A549 (cell line): ENCODE measurements around the gene CD163L1. TPM values are rescaled to one million over a fixed set of nuclear protein-coding genes. Genes with fewer than 3 reads are reported as not detected.
A peak's percentile ranks its signal among the peaks of the same experiment; 100 is the strongest.

Experiments used
- ATAC-seq, 2 experiments: fragments of 200-7000 bp in 1 of 2; fragments of >200 bp in 1 of 2; cut with Nextera tagmentation in 1 of 2; cut with Tn5 transposase in 1 of 2; 3 replicates each; pipeline versions ENCODE4 v1.8.0 to v1.9.1; 2018 to 2020; ENCODE audit warnings: mild to moderate bottlenecking in 1 of 2, moderate library complexity in 1 of 2
- CTCF ChIA-PET: fragments of 300-600 bp; sonication (Branson Sonifier 250); formaldehyde crosslinking; extraction: SDS; loops from one replicate; lab custom pipeline; 2021; ENCODE audit warnings: antibody characterized with exemption, inconsistent platforms; lab: Yijun Ruan, JAX
- POLR2A ChIA-PET: fragments of 350-600 bp; formaldehyde crosslinking; extraction: SDS; loops from one replicate; lab custom pipeline; 2021; ENCODE audit warnings: antibody characterized with exemption, inconsistent platforms; lab: Yijun Ruan, JAX
- DNase-seq, 2 experiments: peaks; one replicate each; pipeline versions ENCODE4 v3.0.0 to v3.0.0-alpha.2; 2011 to 2016; ENCODE audit warnings: low read depth in 1 of 2, low spot score in 1 of 2
- FAIRE-seq: peaks from 2 replicates; lab custom pipeline; 2011; peaks lifted over from hg19 to GRCh38; lab: Jason Lieb, UNC
- H3K27ac ChIP-seq, 2 experiments: fragments of >200 bp; sonication (Bioruptor Twin); formaldehyde crosslinking; 3 replicates each; pipeline ENCODE4 v1.5.1; 2016 to 2017
- H3K4me1 ChIP-seq: fragments of >200 bp; sonication (Bioruptor Twin); formaldehyde crosslinking; 3 replicates; pipeline ENCODE4 v1.6.1; 2016
- H3K4me2 ChIP-seq: fragments of >200 bp; sonication (Bioruptor Twin); formaldehyde crosslinking; 3 replicates; pipeline ENCODE4 v1.6.1; 2016
- H3K4me3 ChIP-seq: fragments of >200 bp; sonication (Bioruptor Twin); formaldehyde crosslinking; 3 replicates; pipeline ENCODE4 v1.5.1; 2016
- H3K9me3 ChIP-seq: fragments of >200 bp; sonication (Bioruptor Twin); formaldehyde crosslinking; 3 replicates; pipeline ENCODE4 v1.6.1; 2016
- CBX2 ChIP-seq: fragments of 200-600 bp; sonication (generic); IDR thresholded peaks from 2 replicates; pipeline ENCODE4 v1.6.1; 2016; ENCODE audit warnings: low read depth, mild to moderate bottlenecking, borderline replicate concordance
- E2F6 ChIP-seq: IDR thresholded peaks from 2 replicates; pipeline ENCODE4 v1.6.1; 2012; ENCODE audit warnings: low read depth, borderline replicate concordance
- EHF ChIP-seq: fragments of 250-450 bp; sonication (Bioruptor Pico); IDR thresholded peaks from 2 replicates; pipeline ENCODE4 v1.5.0; 2020; ENCODE audit warnings: mild to moderate bottlenecking
- FOSL2 ChIP-seq, 2 experiments: fragments of 450-650 bp in 1 of 2; fragments of >200 bp in 1 of 2; sonication (Bioruptor Twin) in 1 of 2; formaldehyde crosslinking; IDR thresholded peaks; 2 replicates each; pipeline versions ENCODE4 v1.5.0 to v1.6.1; 2016 to 2020; ENCODE audit warnings: mild to moderate bottlenecking in 1 of 2, moderate library complexity in 1 of 2
- FOXS1 ChIP-seq: fragments of 250-450 bp; sonication (Bioruptor Pico); IDR thresholded peaks from 2 replicates; pipeline ENCODE4 v1.5.0; 2020; ENCODE audit warnings: mild to moderate bottlenecking, moderate library complexity
- HOXA7 ChIP-seq: fragments of 250-450 bp; sonication (Bioruptor Pico); IDR thresholded peaks from 2 replicates; pipeline ENCODE4 v1.5.0; 2020; ENCODE audit warnings: mild to moderate bottlenecking, moderate library complexity
- HOXB13 ChIP-seq: fragments of 250-450 bp; sonication (Bioruptor Pico); IDR thresholded peaks from 2 replicates; pipeline ENCODE4 v1.5.0; 2020; ENCODE audit warnings: low read depth, mild to moderate bottlenecking, moderate library complexity
- JUNB ChIP-seq: fragments of >200 bp; sonication (Bioruptor Twin); formaldehyde crosslinking; IDR thresholded peaks from 2 replicates; pipeline ENCODE4 v1.6.1; 2016
- KDM1A ChIP-seq: fragments of 200-600 bp; sonication (generic); IDR thresholded peaks from 2 replicates; pipeline ENCODE4 v1.6.1; 2016; ENCODE audit warnings: low read depth, mild to moderate bottlenecking
- MAFK ChIP-seq: fragments of 450-650 bp; IDR thresholded peaks from 2 replicates; pipeline ENCODE4 v1.6.1; 2014; ENCODE audit not compliant: partially characterized antibody
- MAX ChIP-seq: IDR thresholded peaks from 2 replicates; pipeline ENCODE4 v1.6.1; 2012
- NPAS2 ChIP-seq: fragments of 250-450 bp; sonication (Bioruptor Pico); IDR thresholded peaks from 2 replicates; pipeline ENCODE4 v1.8.0; 2022; ENCODE audit warnings: mild to moderate bottlenecking, moderate library complexity, borderline replicate concordance
- RARB ChIP-seq: fragments of 250-450 bp; sonication (Bioruptor Pico); IDR thresholded peaks from 2 replicates; pipeline ENCODE4 v1.8.0; 2021; ENCODE audit warnings: mild to moderate bottlenecking, moderate library complexity
- SREBF2 ChIP-seq: fragments of 450-650 bp; IDR thresholded peaks from 2 replicates; pipeline ENCODE4 v1.6.1; 2014; ENCODE audit warnings: mild to moderate bottlenecking, moderate library complexity
- TFCP2L1 ChIP-seq: fragments of 250-450 bp; sonication (Bioruptor Pico); IDR thresholded peaks from 2 replicates; pipeline ENCODE4 v1.5.0; 2021; ENCODE audit warnings: mild to moderate bottlenecking
- TP53 ChIP-seq: fragments of 250-450 bp; sonication (Bioruptor Pico); IDR thresholded peaks from 2 replicates; pipeline ENCODE4 v1.5.0; 2021; ENCODE audit warnings: mild to moderate bottlenecking, moderate library complexity
- ZC3H11A ChIP-seq: fragments of 450-650 bp; IDR thresholded peaks from 2 replicates; pipeline ENCODE4 v1.6.1; 2014; ENCODE audit warnings: antibody characterized with exemption, mild to moderate bottlenecking
- ZNF302 ChIP-seq: fragments of 250-450 bp; sonication (Bioruptor Pico); IDR thresholded peaks from 2 replicates; pipeline ENCODE4 v1.9.0; 2021; ENCODE audit warnings: inconsistent platforms, mild to moderate bottlenecking, moderate library complexity
- ZSCAN20 ChIP-seq: fragments of 250-450 bp; sonication (Bioruptor Pico); IDR thresholded peaks from 2 replicates; pipeline ENCODE4 v1.8.0; 2022; ENCODE audit warnings: mild to moderate bottlenecking, moderate library complexity
- WGBS: methylation state at CpG from one replicate; pipeline ENCODE4 v1.1.6; 2017; ENCODE audit errors: missing lambda C conversion rate; 5-methylcytosine and 5-hydroxymethylcytosine counted together
- polyA plus RNA-seq, 4 experiments: library from polyadenylated mRNA; depleted of rRNA in 3 of 4; stranded (reverse); fragments of >200 nt; fragmentation: RNase III in 1 of 4; extraction: RNeasy Plus Mini Kit Qiagen cat#74134 plus additional on column Dnase treatment in 1 of 4; gene quantifications; 2 replicates in 3 of 4; 3 replicates in 1 of 4; pipeline ENCODE4 v1.2.3, GENCODE V29; 2011 to 2017
- TF ChIP-seq, protein P1 (sequence below): IDR thresholded peaks from 2 replicates; pipeline ENCODE4 v1.6.1; 2012
- TF ChIP-seq, protein P2 (sequence below): fragments of 150-350 bp; IDR thresholded peaks from 2 replicates; pipeline ENCODE4 v1.6.1; 2014; ENCODE audit warnings: low read depth, mild to moderate bottlenecking, low read length

The CD163L1 gene
- polyA plus RNA-seq, 2 of the 4 experiments (the other 2 are of a cell fraction) = 0.22 to 0.44 TPM

DNA sequence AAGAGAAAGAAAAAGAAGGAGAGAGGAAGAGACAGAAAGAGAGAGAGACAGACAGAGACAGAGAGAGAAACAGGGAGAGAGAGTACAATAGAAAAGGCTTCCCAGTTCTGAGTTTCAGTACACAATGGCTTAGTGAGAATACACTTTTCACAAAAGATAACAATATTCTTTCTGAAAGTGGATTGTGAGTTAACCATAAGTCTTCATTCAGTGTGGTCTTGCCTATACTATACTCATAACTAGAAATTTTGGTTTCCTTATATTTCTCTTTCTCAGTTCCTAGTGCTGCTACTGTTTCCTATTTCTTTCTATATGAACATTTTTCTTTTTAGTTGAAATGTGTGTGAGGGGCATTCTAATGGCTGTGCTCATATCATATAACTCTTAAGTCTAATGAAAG, 9.3 kb downstream of the CD163L1 start:
- ATAC-seq (no peak), DNase-seq (no peak), FAIRE-seq (no peak)
- H3K9me3 ChIP-seq = no peaks in the 10 kb centered on the region
- no peak overlapping the region for H3K4me2 ChIP-seq
- H3K27ac ChIP-seq = no peak overlapping the region
- H3K4me1 ChIP-seq = peaks cover 8% of the 10 kb centered on the region
- TF ChIP-seq HOXB13 (no peak), SREBF2 (no peak), ZNF302 (CRISPR knock-in tag) (no peak), MAFK (no peak), HOXA7 (no peak), NPAS2 (CRISPR knock-in tag) (no peak), FOSL2 (IDR thresholded peaks at IDR 0.05) (no peak), FOSL2 (CRISPR knock-in tag; IDR thresholded peaks at IDR 0.05) (no peak), EHF (CRISPR knock-in tag) (no peak), KDM1A (no peak), ZSCAN20 (CRISPR knock-in tag) (no peak), CBX2 (no peak), RARB (no peak), TFCP2L1 (CRISPR knock-in tag) (no peak)
- TF ChIP-seq, protein P1, sequence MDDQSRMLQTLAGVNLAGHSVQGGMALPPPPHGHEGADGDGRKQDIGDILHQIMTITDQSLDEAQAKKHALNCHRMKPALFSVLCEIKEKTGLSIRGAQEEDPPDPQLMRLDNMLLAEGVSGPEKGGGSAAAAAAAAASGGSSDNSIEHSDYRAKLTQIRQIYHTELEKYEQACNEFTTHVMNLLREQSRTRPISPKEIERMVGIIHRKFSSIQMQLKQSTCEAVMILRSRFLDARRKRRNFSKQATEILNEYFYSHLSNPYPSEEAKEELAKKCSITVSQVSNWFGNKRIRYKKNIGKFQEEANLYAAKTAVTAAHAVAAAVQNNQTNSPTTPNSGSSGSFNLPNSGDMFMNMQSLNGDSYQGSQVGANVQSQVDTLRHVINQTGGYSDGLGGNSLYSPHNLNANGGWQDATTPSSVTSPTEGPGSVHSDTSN = no peak
- TF ChIP-seq, protein P2, sequence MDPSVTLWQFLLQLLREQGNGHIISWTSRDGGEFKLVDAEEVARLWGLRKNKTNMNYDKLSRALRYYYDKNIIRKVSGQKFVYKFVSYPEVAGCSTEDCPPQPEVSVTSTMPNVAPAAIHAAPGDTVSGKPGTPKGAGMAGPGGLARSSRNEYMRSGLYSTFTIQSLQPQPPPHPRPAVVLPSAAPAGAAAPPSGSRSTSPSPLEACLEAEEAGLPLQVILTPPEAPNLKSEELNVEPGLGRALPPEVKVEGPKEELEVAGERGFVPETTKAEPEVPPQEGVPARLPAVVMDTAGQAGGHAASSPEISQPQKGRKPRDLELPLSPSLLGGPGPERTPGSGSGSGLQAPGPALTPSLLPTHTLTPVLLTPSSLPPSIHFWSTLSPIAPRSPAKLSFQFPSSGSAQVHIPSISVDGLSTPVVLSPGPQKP = no peak
- no peak overlapping the region for H3K4me3 ChIP-seq
- CTCF ChIA-PET = interaction anchor here (1.7 kb wide), 1 partner anchor 26 kb away, joined by 4 read pairs; no protein-coding TSS in a partner anchor
- POLR2A ChIA-PET = no interaction called here

- Histone ChIP-seq H3K27ac (peak overlapping the region; percentile 41 to 68; a peak in 3 of 6 replicates), H3K9me3 (no peaks in the 10 kb centered on the region), H3K4me1 (peaks cover 8% of the 10 kb centered on the region), H3K4me3 (peak overlapping the region; percentile 2; the same call in 1 of the 3 replicates), H3K4me2 (peak overlapping the region; percentile 63)
- no peak for TF ChIP-seq ZC3H11A
- 0 out of 2 replicates have a peak, but pooled peaks have one; percentile 46 for TF ChIP-seq MAX
- TF ChIP-seq FOSL2 (IDR thresholded peaks at IDR 0.05) = peak; percentile 69
- TF ChIP-seq FOSL2 (CRISPR knock-in tag; IDR thresholded peaks at IDR 0.05) = peak; percentile 94
- TF ChIP-seq, protein P2 = no peak
- TF ChIP-seq EHF (CRISPR knock-in tag) = 0 out of 2 replicates have a peak, but pooled peaks have one; percentile 22
- peak; percentile 38; the same call in 1 of the 2 replicates for TF ChIP-seq JUNB
- TF ChIP-seq E2F6 = no peak
- 0 out of 2 replicates have a peak, but pooled peaks have one; percentile 70 for TF ChIP-seq TP53
- TF ChIP-seq FOXS1 (CRISPR knock-in tag) = peak; percentile 87; the same call in 1 of the 2 replicates
- DNase-seq (peak; percentile 42 to 78), FAIRE-seq (peak; percentile 63), ATAC-seq (peak; percentile 84 to 90)
- POLR2A ChIA-PET = no interaction called here
- CTCF ChIA-PET = interaction anchor here (1.7 kb wide), 1 partner anchor 28 kb away, joined by 4 read pairs; no protein-coding TSS in a partner anchor
- WGBS = 3% methylated on average over 6 of the region's 6 CpGs
Measured at GRCh38 chr12:7433276-7433822, 10.6 kb downstream of the CD163L1 start.
